ENCODE data around the gene ACTR3. TPM values are rescaled to one million over a fixed set of nuclear protein-coding genes. Genes with fewer than 3 reads are reported as not detected.

The ACTR3 gene
- total and polyA plus RNA-seq, 2 donors from 2014 or later = 69.3 to 265 TPM

GRCh38 chr2:113920996-113921395 lies 31.1 kb downstream of the ACTR3 start:
- no peak for DNase-seq
- no peaks in the 10 kb centered on the region for H3K4me1 ChIP-seq (ENCODE audit: control insufficient read depth in 2 of 3, insufficient read depth in 2 of 3, low read depth in 1 of 3, low read length in 3 of 3)
- no peak overlapping the region for H3K27ac ChIP-seq (ENCODE audit: low read depth in 2 of 2, low read length in 2 of 2)
- TF ChIP-seq CTCF (IDR thresholded peaks at IDR 0.05; ENCODE audit: borderline replicate concordance, extremely low read depth, insufficient read depth) = no peak
- no peak overlapping the region for H3K9ac ChIP-seq (ENCODE audit: low read length in 3 of 3)
- FAIRE-seq = no peak
- peaks cover 4 to 5% (median 5%) of the 10 kb centered on the region in 3 donors for H3K36me3 ChIP-seq (ENCODE audit: control insufficient read depth in 2 of 3, insufficient read depth in 3 of 3, low read length in 3 of 3)
- intact Hi-C loops (cut with DNase I) = no loop called here
- no peak overlapping the region for H3K4me3 ChIP-seq (ENCODE audit: low read length in 3 of 3)
- no peaks in the 10 kb centered on the region for H3K27me3 ChIP-seq (ENCODE audit: control insufficient read depth, insufficient read depth, low read length)
- no peaks in the 10 kb centered on the region for H3K9me3 ChIP-seq (ENCODE audit: control insufficient read depth in 2 of 3, insufficient read depth in 1 of 3, low read length in 3 of 3)

- DNase-seq = no peak
- no peaks in the 10 kb centered on the region for H3K4me1 ChIP-seq (ENCODE audit: control insufficient read depth in 2 of 3, insufficient read depth in 2 of 3, low read depth in 1 of 3, low read length in 3 of 3)
- FAIRE-seq = no peak
- peaks cover 4 to 9% (median 5%) of the 10 kb centered on the region in 3 donors for H3K36me3 ChIP-seq (ENCODE audit: control insufficient read depth in 2 of 3, insufficient read depth in 3 of 3, low read length in 3 of 3)
- H3K27me3 ChIP-seq (ENCODE audit: control insufficient read depth, insufficient read depth, low read length) = no peaks in the 10 kb centered on the region
- TF ChIP-seq CTCF (IDR thresholded peaks at IDR 0.05; ENCODE audit: borderline replicate concordance, extremely low read depth, insufficient read depth) = no peak
- intact Hi-C loops (cut with DNase I) = no loop called here
- no peak overlapping the region for H3K4me3 ChIP-seq (ENCODE audit: low read length in 3 of 3)
- no peaks in the 10 kb centered on the region for H3K9me3 ChIP-seq (ENCODE audit: control insufficient read depth in 2 of 3, insufficient read depth in 1 of 3, low read length in 3 of 3)
- H3K9ac ChIP-seq (ENCODE audit: low read length in 3 of 3) = no peak overlapping the region
- H3K27ac ChIP-seq (ENCODE audit: low read depth in 2 of 2, low read length in 2 of 2) = no peak overlapping the region
These were observed 32.4 kb downstream of the ACTR3 start for GRCh38 chr2:113922335-113922734.

- Histone ChIP-seq H3K27me3 (ENCODE audit: control insufficient read depth, insufficient read depth, low read length) (no peaks in the 10 kb centered on the region), H3K4me1 (ENCODE audit: control insufficient read depth in 2 of 3, insufficient read depth in 2 of 3, low read depth in 1 of 3, low read length in 3 of 3) (no peaks in the 10 kb centered on the region), H3K9me3 (ENCODE audit: control insufficient read depth in 2 of 3, insufficient read depth in 1 of 3, low read length in 3 of 3) (no peaks in the 10 kb centered on the region), H3K27ac (ENCODE audit: low read depth in 2 of 2, low read length in 2 of 2) (no peak overlapping the region), H3K9ac (ENCODE audit: low read length in 3 of 3) (no peak overlapping the region), H3K36me3 (ENCODE audit: control insufficient read depth in 2 of 3, insufficient read depth in 3 of 3, low read length in 3 of 3) (peaks cover 4 to 9% (median 5%) of the 10 kb centered on the region in 3 donors), H3K4me3 (ENCODE audit: low read length in 3 of 3) (no peak overlapping the region)
- no peak for DNase-seq
- FAIRE-seq = no peak
- TF ChIP-seq CTCF (IDR thresholded peaks at IDR 0.05; ENCODE audit: borderline replicate concordance, extremely low read depth, insufficient read depth) = no peak
- intact Hi-C loops (cut with DNase I) = no loop called here
These were observed 32.9 kb downstream of the ACTR3 start for GRCh38 chr2:113922784-113923183.

- Histone ChIP-seq H3K27ac (ENCODE audit: low read depth in 2 of 2, low read length in 2 of 2) (no peak overlapping the region), H3K9me3 (ENCODE audit: control insufficient read depth in 2 of 3, insufficient read depth in 1 of 3, low read length in 3 of 3) (no peaks in the 10 kb centered on the region), H3K4me3 (ENCODE audit: low read length in 3 of 3) (no peak overlapping the region), H3K27me3 (ENCODE audit: control insufficient read depth, insufficient read depth, low read length) (no peaks in the 10 kb centered on the region), H3K4me1 (ENCODE audit: control insufficient read depth in 2 of 3, insufficient read depth in 2 of 3, low read depth in 1 of 3, low read length in 3 of 3) (no peaks in the 10 kb centered on the region), H3K36me3 (ENCODE audit: control insufficient read depth in 2 of 3, insufficient read depth in 3 of 3, low read length in 3 of 3) (peaks cover 0 to 15% (median 5%) of the 10 kb centered on the region in 3 donors), H3K9ac (ENCODE audit: low read length in 3 of 3) (no peak overlapping the region)
- TF ChIP-seq CTCF (IDR thresholded peaks at IDR 0.05; ENCODE audit: borderline replicate concordance, extremely low read depth, insufficient read depth) = no peak
- no peak for DNase-seq
- FAIRE-seq = no peak
- intact Hi-C loops (cut with DNase I) = no loop called here
These were observed 36.0 kb downstream of the ACTR3 start for GRCh38 chr2:113925884-113926283.
